OCI-LY1 (cell line): ENCODE measurements around the gene MTUS2.

Experiments
- EZH2 ChIP-seq: fragments of 200-600 bp; sonication (generic), shearing (Covaris generic); IDR thresholded peaks from 2 replicates; pipeline ENCODE4 v1.8.0; 2017; ENCODE audit warnings: borderline replicate concordance, mixed run types, mild to moderate bottlenecking, antibody characterized with exemption, low read length, moderate library complexity, mixed read lengths
- TF ChIP-seq, protein P1 (sequence below): fragments of 200-600 bp; sonication (generic), shearing (Covaris generic); IDR thresholded peaks from 2 replicates; pipeline ENCODE4 v1.5.1; 2017; ENCODE audit warnings: mild to moderate bottlenecking, antibody characterized with exemption, low read length, moderate library complexity, mixed read lengths

DNA sequence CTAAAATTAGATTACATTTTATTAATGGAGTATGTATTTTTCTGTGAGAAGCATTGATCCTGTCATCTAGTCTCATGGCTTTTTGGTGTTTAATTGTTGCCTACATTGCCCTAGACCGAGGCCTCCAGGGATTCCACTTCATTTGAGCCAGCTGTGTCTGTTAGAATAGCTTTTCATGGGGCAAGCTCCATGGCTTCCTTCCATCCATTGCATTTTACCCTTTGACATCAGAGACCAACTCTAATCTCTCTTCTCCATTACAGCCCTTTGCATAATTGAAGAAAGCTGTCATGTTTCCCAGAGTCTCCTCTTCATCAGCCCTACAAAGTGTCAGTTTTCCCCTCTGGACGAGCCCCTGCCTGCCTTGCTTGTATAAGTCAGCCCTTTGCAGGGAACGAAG lies 70.6 kb downstream of the MTUS2 start:
- no peak for TF ChIP-seq EZH2
- TF ChIP-seq, protein P1, sequence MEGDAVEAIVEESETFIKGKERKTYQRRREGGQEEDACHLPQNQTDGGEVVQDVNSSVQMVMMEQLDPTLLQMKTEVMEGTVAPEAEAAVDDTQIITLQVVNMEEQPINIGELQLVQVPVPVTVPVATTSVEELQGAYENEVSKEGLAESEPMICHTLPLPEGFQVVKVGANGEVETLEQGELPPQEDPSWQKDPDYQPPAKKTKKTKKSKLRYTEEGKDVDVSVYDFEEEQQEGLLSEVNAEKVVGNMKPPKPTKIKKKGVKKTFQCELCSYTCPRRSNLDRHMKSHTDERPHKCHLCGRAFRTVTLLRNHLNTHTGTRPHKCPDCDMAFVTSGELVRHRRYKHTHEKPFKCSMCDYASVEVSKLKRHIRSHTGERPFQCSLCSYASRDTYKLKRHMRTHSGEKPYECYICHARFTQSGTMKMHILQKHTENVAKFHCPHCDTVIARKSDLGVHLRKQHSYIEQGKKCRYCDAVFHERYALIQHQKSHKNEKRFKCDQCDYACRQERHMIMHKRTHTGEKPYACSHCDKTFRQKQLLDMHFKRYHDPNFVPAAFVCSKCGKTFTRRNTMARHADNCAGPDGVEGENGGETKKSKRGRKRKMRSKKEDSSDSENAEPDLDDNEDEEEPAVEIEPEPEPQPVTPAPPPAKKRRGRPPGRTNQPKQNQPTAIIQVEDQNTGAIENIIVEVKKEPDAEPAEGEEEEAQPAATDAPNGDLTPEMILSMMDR = no peak
